ENCODE measurements around the gene SLC16A1.

DNA sequence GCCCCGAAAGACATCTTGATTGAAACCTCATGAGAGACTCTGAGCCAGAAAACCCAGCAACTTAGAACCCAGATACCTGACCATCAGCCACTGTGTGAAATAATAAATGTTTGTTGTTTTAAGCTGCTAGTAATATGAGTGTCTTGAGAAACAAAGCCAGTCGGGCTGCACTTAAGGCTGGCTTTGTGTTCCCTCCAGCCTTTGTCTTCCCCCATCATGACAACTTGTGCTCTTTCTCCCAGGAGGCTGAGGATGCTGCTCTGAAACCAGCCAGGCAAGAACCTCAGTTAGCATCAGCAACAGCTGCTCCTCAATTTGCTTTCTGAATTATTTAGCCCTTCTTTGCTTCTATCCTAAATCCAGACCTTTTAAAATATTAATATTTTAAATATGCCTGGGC lies 78.2 kb downstream of the SLC16A1 start:
- TF ChIP-seq EZH2 (IDR thresholded peaks at IDR 0.05; ENCODE audit: insufficient read depth, poor library complexity, severe bottlenecking) (no peak), EZH2phosphoT487 (IDR thresholded peaks at IDR 0.05; ENCODE audit: insufficient read depth, low read depth) (no peak)

Measured in GM23248 (cell line).